Amniotic stem cell (primary cell): ENCODE data around the gene PLIN1.

Source experiments
- DNase-seq: peaks from one replicate; lab custom pipeline; 2025; lab: John Stamatoyannopoulos, UW

PLIN1 gene

DNA sequence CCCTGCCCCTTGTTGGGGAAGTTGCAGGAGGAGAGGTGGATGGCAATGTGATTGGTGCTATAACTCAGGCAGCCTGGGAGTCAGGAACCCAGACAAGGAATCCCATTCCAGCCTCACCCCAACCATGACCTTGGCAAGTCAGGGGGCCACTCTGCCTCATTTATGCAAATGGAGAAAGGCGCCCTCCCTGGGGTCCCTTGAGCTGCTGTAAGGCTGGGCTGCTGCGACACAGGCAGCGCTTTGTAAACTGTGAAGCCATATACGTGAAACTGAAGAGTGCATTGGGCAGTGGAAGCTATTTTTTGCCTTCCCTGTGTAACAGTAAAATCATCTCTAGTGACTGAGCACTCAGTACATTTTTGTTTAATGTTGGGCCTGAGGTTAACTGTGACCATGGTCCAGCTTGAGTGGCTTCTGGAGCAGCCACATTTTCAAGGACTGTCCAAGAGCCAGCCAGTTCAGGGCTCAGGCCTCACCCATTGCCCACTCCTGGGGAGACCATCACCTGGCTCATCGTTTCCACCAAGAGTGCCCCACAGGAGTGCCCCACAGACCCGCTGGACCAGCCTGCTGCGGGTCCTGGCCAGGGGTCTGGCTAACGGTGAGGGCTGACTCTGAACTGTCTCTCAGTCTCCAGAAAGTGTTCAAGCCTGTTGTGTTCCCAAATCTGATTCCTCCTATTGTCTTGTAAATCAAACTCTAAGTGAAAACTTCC lies 51.8 kb downstream of the PLIN1 start:
- no peak for DNase-seq

DNA sequence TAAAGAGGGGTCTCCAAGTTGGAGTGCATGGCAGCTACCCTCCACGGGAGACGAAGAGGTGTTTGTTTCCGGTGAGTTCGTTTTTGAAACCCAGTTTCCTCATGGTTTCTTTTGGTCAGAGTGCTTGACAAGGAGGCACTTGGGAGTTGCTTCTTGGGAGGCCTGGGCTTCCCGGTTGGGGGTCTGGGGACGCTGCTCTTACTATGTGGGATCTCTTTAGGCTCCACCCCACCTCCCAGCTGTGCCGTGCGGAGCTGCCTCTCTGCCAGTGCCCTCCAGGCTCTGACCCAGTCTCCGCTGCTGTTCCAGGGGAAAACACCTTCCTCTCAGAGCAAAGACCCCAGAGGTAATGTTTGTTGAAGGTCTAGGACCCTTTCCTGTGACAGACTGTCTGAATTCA lies 53.5 kb downstream of the PLIN1 start:
- DNase-seq: no peak

DNA sequence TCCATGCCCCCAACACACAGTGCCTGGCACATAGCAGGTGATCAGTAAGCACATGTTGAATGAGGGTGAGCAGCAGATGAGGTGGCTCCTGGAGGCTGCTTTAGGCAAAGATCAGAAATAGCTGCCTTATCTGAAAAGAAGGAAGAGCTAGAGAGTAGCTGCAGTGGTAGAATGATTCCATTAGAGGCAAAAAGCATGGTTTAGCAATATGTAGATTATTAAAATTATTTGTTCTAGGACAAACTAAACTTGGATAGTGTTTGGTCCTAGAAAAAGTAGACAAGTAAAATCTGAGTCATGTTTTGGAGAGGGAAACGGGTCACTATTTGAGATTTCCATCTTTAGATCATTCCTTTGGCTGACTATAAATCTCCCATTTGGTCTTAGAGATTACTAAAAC lies 56.0 kb downstream of the PLIN1 start:
- no peak for DNase-seq

DNA sequence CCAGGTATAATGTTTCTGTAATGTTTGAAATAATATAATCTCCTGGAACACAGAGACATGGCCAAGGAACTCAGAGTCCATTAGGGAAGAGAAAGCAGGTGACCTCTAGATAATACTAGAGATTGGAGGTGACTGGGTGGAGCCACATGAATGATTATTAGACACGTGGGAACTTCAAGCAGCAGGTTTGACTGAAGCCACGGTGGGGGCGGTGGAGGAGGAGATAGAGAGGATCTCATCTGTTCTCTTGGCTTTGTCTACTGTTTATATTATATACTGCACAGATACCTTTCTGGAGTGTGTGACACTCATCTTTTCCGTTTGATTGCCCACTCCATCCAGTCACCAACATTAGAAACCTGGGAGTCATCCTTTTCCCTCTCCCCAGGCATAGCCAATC lies 57.6 kb downstream of the PLIN1 start:
- no peak for DNase-seq

DNA sequence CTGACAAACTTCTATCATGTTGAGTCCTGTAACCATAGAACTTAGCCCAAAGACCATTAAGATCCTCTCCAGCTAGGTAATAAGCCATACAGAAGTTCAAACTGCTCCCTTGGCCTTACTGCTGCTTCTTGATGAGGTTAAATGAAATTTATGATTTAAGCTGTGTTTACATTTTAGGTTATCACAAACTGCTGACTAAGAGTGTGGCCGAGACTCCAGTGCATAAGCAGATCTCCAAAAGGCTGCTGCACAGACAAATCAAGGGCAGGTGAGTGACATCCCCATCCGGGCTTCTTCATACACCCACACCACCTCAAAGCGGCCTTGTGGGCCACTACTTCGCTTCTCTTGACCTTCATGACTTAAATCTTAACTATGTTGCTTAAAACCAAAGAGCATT lies 62.9 kb downstream of the PLIN1 start:
- no peak for DNase-seq

DNA sequence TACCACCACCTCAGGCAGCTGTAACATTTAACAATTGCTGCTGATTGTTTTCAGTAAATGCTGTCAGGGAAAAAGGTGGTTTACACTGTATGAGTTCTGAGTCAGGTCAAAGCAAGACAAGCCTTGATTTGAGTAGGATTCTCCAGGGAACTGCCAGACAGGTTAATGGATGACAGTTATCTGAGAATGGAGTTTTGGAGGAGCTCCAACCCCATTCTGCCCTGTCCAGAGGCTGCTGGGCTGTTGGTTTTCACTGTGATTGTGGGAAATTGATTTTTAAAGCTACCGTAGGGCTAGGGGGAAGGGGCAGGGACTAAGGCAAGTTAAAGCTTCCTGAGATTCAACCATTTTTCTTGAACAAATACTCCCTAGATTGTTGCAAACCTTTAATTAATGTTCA lies 64.0 kb downstream of the PLIN1 start:
- DNase-seq: no peak
